ENCODE measurements around the gene IQSEC1. TPM values are rescaled to one million over a fixed set of nuclear protein-coding genes. Genes with fewer than 3 reads are reported as not detected.
"Not testable (repeated sequence)": the region's sequence is repeated elsewhere in the genome, so short reads cannot be mapped to it uniquely, and the experiment has no call there.

Gene IQSEC1
- polyA plus RNA-seq, 1 donor (not counting 4 experiments of a cell fraction or from before 2014, with no cell fraction given): 2.8 TPM

- no peak overlapping the region for H3K27ac ChIP-seq (ENCODE audit: control insufficient read depth, insufficient read depth, low read length)
- no peaks in the 10 kb centered on the region for H3K9me3 ChIP-seq (ENCODE audit: control insufficient read depth, low read depth, low read length)
- H3K4me2 ChIP-seq (ENCODE audit: control insufficient read depth, extremely low read depth, insufficient read depth, low read depth, low read length): no peak overlapping the region
- H4K20me1 ChIP-seq (ENCODE audit: control insufficient read depth, extremely low read depth, insufficient read depth, low read length): no peaks in the 10 kb centered on the region
- H3K79me2 ChIP-seq (ENCODE audit: control insufficient read depth, insufficient read depth, low read length): no peaks in the 10 kb centered on the region
- no peaks in the 10 kb centered on the region for H3K36me3 ChIP-seq (ENCODE audit: control insufficient read depth in 2 of 2, extremely low read depth in 1 of 2, insufficient read depth in 2 of 2, low read length in 2 of 2)
- no peak overlapping the region for H3K4me3 ChIP-seq (ENCODE audit: control insufficient read depth in 2 of 3, extremely low read depth in 1 of 3, insufficient read depth in 2 of 3, low read depth in 1 of 3, low read length in 3 of 3)
- DNase-seq (ENCODE audit: low read depth, low spot score): no peak
- no peak overlapping the region for H2AFZ ChIP-seq (ENCODE audit: control insufficient read depth, low read length)
- no peaks in the 10 kb centered on the region for H3K9me1 ChIP-seq (ENCODE audit: control insufficient read depth, extremely low read depth, insufficient read depth, low read length)
- dilution Hi-C loops (cut with MboI; ENCODE audit: extremely low pct_ligation_motif_present, low sequenced_read_pairs): no loop called here
- FAIRE-seq: no peak
- TF ChIP-seq EZH2 (IDR thresholded peaks at IDR 0.05; ENCODE audit: low read length) (no peak), CTCF (optimal IDR thresholded peaks at IDR 0.05 in 1 of 3, IDR thresholded peaks at IDR 0.05 in 1 of 3, conservative IDR thresholded peaks at IDR 0.05 in 1 of 3; ENCODE audit: extremely low read depth in 1 of 3, insufficient read depth in 2 of 3, low read length in 3 of 3) (no peak)
- H3K9ac ChIP-seq (ENCODE audit: control insufficient read depth, extremely low read depth, insufficient read depth, low read length): no peak overlapping the region
- peaks cover 13% of the 10 kb centered on the region for H3K27me3 ChIP-seq (ENCODE audit: control insufficient read depth, extremely low read depth, insufficient read depth, low read length)
- H3K4me1 ChIP-seq (ENCODE audit: control insufficient read depth, extremely low read depth, insufficient read depth, low read length): peaks cover 3% of the 10 kb centered on the region
Measured at GRCh38 chr3:12879191-12879815, 193.9 kb downstream of the IQSEC1 start.

- H3K9me1 ChIP-seq (ENCODE audit: control insufficient read depth, extremely low read depth, insufficient read depth, low read length); H3K9me3 ChIP-seq (ENCODE audit: control insufficient read depth, low read depth, low read length); FAIRE-seq; dilution Hi-C loops (cut with MboI; ENCODE audit: extremely low pct_ligation_motif_present, low sequenced_read_pairs); H3K4me2 ChIP-seq (ENCODE audit: control insufficient read depth, extremely low read depth, insufficient read depth, low read depth, low read length); H3K36me3 ChIP-seq (ENCODE audit: control insufficient read depth in 2 of 2, extremely low read depth in 1 of 2, insufficient read depth in 2 of 2, low read length in 2 of 2); H3K79me2 ChIP-seq (ENCODE audit: control insufficient read depth, insufficient read depth, low read length); H3K4me1 ChIP-seq (ENCODE audit: control insufficient read depth, extremely low read depth, insufficient read depth, low read length); H2AFZ ChIP-seq (ENCODE audit: control insufficient read depth, low read length); H3K9ac ChIP-seq (ENCODE audit: control insufficient read depth, extremely low read depth, insufficient read depth, low read length); H3K4me3 ChIP-seq (ENCODE audit: control insufficient read depth in 2 of 3, extremely low read depth in 1 of 3, insufficient read depth in 2 of 3, low read depth in 1 of 3, low read length in 3 of 3); H4K20me1 ChIP-seq (ENCODE audit: control insufficient read depth, extremely low read depth, insufficient read depth, low read length); H3K27ac ChIP-seq (ENCODE audit: control insufficient read depth, insufficient read depth, low read length); DNase-seq (ENCODE audit: low read depth, low spot score): not testable (repeated sequence)
- peaks cover 14% of the 10 kb centered on the region for H3K27me3 ChIP-seq (ENCODE audit: control insufficient read depth, extremely low read depth, insufficient read depth, low read length)
Measured at GRCh38 chr3:12878758-12879157, 194.5 kb downstream of the IQSEC1 start.

- dilution Hi-C loops (cut with MboI; ENCODE audit: extremely low pct_ligation_motif_present, low sequenced_read_pairs): no loop called here
- H3K36me3 ChIP-seq (ENCODE audit: control insufficient read depth in 2 of 2, extremely low read depth in 1 of 2, insufficient read depth in 2 of 2, low read length in 2 of 2): no peaks in the 10 kb centered on the region
Measured at GRCh38 chr3:12878141-12878574, 195.1 kb downstream of the IQSEC1 start.

More at GRCh38 chr3:12878141-12878574, 195.1 kb downstream of the IQSEC1 start:
- Histone ChIP-seq H2AFZ (ENCODE audit: control insufficient read depth, low read length) (no peak overlapping the region), H3K4me1 (ENCODE audit: control insufficient read depth, extremely low read depth, insufficient read depth, low read length) (no peaks in the 10 kb centered on the region), H3K79me2 (ENCODE audit: control insufficient read depth, insufficient read depth, low read length) (no peaks in the 10 kb centered on the region), H3K9me1 (ENCODE audit: control insufficient read depth, extremely low read depth, insufficient read depth, low read length) (no peaks in the 10 kb centered on the region), H3K9me3 (ENCODE audit: control insufficient read depth, low read depth, low read length) (no peaks in the 10 kb centered on the region), H3K4me2 (ENCODE audit: control insufficient read depth, extremely low read depth, insufficient read depth, low read depth, low read length) (no peak overlapping the region), H3K9ac (ENCODE audit: control insufficient read depth, extremely low read depth, insufficient read depth, low read length) (no peak overlapping the region), H3K27me3 (ENCODE audit: control insufficient read depth, extremely low read depth, insufficient read depth, low read length) (peaks cover 18% of the 10 kb centered on the region), H3K4me3 (ENCODE audit: control insufficient read depth in 2 of 3, extremely low read depth in 1 of 3, insufficient read depth in 2 of 3, low read depth in 1 of 3, low read length in 3 of 3) (no peak overlapping the region), H3K27ac (ENCODE audit: control insufficient read depth, insufficient read depth, low read length) (no peak overlapping the region), H4K20me1 (ENCODE audit: control insufficient read depth, extremely low read depth, insufficient read depth, low read length) (no peaks in the 10 kb centered on the region)
- TF ChIP-seq CTCF (optimal IDR thresholded peaks at IDR 0.05 in 1 of 3, IDR thresholded peaks at IDR 0.05 in 1 of 3, conservative IDR thresholded peaks at IDR 0.05 in 1 of 3; ENCODE audit: extremely low read depth in 1 of 3, insufficient read depth in 2 of 3, low read length in 3 of 3) (no peak), EZH2 (IDR thresholded peaks at IDR 0.05; ENCODE audit: low read length) (no peak)
- DNase-seq (ENCODE audit: low read depth, low spot score) (no peak), FAIRE-seq (no peak)
